GM12872 (cell line): Measurements from ENCODE around the gene UBXN1.

ENCODE experiments used
- TF ChIP-seq, protein P1 (sequence below): IDR thresholded peaks from 3 replicates; pipeline ENCODE4 v1.5.1; 2011; ENCODE audit warnings: low read depth, mild to moderate bottlenecking, low read length, moderate library complexity; ENCODE audit not compliant: insufficient read depth

Gene UBXN1

DNA sequence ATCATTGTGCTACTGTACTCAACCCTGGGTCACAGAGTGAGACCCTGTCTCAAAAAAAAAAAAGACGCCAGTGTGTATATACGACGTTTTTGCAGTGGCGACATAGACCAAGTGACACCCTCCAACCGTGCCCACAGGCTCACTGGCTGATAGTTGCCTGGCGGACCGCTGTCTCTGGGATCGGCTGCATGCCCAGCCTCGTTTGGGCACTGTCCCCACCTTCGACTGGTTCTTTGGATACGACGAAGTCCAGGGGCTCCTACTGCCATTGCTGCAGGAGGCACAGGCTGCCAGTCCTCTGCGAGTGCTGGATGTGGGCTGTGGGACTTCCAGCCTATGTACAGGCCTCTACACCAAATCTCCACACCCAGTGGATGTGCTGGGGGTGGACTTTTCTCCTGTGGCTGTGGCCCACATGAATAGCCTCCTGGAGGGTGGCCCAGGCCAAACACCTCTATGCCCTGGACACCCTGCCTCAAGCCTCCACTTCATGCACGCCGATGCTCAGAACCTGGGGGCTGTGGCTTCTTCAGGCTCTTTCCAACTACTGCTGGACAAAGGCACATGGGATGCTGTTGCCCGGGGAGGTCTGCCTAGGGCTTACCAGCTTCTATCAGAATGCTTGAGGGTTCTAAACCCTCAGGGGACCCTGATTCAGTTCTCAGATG, 12.5 kb downstream of the UBXN1 start:
- TF ChIP-seq, protein P1, sequence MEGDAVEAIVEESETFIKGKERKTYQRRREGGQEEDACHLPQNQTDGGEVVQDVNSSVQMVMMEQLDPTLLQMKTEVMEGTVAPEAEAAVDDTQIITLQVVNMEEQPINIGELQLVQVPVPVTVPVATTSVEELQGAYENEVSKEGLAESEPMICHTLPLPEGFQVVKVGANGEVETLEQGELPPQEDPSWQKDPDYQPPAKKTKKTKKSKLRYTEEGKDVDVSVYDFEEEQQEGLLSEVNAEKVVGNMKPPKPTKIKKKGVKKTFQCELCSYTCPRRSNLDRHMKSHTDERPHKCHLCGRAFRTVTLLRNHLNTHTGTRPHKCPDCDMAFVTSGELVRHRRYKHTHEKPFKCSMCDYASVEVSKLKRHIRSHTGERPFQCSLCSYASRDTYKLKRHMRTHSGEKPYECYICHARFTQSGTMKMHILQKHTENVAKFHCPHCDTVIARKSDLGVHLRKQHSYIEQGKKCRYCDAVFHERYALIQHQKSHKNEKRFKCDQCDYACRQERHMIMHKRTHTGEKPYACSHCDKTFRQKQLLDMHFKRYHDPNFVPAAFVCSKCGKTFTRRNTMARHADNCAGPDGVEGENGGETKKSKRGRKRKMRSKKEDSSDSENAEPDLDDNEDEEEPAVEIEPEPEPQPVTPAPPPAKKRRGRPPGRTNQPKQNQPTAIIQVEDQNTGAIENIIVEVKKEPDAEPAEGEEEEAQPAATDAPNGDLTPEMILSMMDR, result no peak

DNA sequence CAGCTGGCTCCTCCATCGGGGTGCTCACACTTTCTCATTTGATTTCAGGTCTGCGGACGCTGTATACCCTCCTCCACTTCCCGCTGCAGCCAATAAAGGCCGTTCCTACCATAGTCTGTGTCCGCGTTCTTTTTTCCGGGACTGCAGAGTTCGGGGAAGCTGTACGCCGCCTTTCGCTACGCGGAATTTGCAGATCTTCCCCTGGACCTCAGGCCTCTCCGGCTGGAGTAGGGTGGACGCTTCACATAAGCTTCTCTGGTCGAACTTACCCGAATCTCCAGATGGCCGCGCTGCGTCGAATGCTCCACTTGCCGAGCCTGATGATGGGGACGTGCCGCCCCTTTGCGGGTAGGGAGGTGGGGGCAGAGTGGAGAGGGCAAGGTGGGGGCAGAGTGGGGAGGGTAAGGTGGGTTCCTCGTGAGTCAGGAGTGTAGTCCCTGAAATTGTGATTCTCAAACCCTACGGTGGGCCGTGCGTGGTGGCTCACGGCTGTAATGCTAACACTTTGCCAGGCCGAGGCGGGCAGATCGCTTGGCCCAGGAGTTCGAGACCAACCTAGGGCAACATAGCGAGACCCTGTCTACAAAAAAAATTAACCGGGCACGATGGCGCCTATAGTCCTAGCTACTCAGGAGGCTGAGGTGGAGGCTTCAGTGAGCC, 13.1 kb downstream of the UBXN1 start:
- TF ChIP-seq, protein P1, result no peak

DNA sequence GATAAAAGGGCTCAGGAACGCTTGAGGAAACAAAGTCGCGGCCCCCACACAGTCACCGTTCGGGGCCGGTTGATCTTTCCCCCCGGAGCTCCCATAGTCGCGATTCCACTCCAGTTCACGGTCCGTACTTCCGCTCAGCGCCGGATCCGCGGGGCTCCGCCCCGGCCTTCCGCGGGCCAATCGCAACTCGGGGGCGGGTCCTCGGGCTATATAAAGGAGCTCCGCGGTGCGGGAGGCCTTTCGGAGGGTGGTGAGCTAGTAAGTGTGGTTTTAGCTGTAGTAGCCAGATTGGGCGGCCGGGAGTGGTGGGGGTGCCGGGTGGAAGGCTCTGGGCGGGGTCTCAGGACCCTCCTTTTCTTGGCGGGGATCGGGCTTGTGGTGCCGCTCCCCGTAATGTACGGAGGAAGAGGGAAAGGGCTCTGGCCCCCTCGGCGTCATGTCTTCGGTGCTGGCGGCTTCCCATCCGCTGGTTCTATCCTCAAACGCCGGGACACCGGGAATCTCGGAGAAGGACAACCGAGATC, 13.7 kb downstream of the UBXN1 start, which contains the start of the genes C11orf98 and CSKMT:
Gene C11orf98, minus strand, starts transcription at position 136 of the 524 bp plus-strand sequence. Its CDS starts 41 bp downstream, at position 95.
Gene CSKMT, plus strand, starts transcription at position 238 of the 524 bp plus-strand sequence. CDS start 568 bp downstream, outside the sequence.
- TF ChIP-seq, protein P1, result no peak

DNA sequence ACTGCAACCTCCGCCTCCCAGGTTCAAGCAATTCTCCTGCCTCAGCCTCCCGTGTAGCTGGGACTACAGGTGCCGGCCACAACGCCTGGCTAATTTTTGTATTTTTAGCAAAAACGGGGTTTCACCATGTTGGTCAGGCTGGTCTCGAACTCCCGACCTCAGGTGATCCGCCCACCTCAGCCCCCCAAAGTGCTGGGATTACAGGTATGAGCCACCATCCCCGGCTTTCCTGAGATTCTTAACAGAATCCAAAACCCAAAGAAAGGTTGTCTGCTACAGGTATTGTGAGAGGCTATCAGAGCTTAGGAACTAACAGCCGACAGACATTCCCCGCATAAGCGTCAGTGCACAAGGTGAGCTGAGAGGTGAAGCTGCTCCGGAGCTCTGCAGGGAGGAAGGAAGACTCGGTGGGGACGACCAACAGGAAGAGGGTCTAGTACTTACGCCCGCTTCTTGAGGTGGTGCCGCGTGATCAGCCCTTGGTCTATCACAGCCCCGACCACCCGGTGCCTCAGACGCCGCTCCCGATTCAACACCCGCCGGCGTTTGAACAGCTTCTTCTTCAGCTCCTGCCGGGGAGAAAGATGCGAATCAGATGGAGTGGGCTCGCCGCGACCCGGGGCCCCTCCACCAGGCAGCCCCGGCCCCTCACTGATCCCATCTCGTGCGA, 14.3 kb downstream of the UBXN1 start:
- TF ChIP-seq, protein P1, result no peak

DNA sequence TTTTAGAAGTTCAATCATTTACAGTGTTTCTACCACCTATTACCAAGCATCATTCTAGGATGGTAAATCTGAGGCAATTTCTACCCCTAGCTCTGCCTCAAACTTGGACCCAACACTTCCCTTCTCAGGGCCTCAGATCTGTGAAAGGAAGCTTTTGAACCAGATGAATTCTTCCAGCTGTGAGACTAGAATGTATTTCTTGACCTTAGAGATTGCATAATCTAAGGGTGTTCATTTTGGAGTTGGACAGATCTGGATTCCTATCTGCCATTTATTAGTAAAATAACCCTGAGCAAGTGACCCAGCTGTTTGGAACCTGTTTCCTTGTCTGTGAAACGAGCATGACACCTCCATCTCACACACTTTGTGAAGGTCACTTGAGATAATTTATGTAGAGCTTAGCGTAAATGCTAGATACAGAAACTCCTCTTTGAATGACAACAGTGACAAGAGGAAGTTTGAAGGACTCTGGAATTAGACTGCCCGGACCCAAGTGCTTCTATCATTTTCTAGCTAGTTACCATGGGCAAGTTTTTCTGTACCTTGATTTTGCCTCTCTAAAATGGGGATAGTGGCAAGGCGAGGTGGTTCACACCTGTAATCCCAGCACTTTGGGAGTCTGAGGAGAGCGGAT, 22.0 kb downstream of the UBXN1 start:
- TF ChIP-seq, protein P1, result no peak

DNA sequence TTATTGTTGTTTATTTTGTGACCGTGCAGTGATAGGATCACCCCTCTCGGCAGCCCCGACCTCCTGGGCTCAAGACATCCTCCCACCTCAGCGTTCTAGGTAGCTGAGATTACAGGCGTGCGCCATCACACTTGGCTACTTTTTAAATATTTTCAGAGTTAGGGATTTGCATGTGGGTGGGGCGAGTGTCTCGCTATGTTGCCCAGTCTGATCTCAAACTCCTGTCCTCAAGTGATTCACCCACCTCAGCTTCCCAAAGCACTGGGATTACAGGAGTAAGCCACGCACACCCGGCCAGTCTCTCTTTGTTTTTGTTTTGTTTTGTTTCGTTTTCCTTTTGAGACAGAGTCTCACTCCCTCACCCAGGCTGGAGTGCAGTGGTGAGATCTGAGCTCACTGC, 24.6 kb downstream of the UBXN1 start:
- TF ChIP-seq, protein P1, result no peak
